LNCaP clone FGC (cell line): ENCODE results near the gene IAH1.

Experiments
- DNase-seq: peaks from one replicate; pipeline ENCODE4 v3.0.0-alpha.2; 2011; ENCODE audit warnings: low read depth
- H3K4me3 ChIP-seq: 2 replicates; pipeline ENCODE4 v1.5.1; 2011; ENCODE audit warnings: mild to moderate bottlenecking, low read depth, low read length, control low read depth
- TF ChIP-seq, protein P1 (sequence below): IDR thresholded peaks from 2 replicates; pipeline ENCODE4 v1.5.1; 2012; ENCODE audit warnings: mild to moderate bottlenecking; ENCODE audit not compliant: control insufficient read depth, insufficient read depth; ENCODE audit errors: extremely low read depth

Gene IAH1

DNA sequence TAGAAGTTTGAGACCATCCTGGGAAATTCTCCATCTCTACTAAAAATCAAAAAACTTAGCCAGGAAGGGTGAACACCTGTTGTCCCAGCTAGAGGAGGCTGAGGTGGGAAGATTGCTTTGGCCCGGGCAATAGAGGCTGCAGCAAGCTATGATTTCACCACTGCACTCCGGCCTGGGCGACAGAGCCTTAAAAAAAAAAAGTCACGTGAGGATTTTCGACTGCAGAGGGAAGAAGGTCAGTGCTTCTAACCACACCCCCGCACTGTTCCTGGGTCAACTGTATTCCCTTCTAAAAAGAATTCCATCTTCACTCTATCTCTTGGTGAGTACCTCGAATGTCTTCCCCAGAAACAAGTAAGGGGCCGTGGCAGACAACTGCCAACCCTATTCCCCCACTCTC lies 49.9 kb downstream of the IAH1 start:
- no peak overlapping the region for H3K4me3 ChIP-seq
- no peak for DNase-seq
- TF ChIP-seq, protein P1, sequence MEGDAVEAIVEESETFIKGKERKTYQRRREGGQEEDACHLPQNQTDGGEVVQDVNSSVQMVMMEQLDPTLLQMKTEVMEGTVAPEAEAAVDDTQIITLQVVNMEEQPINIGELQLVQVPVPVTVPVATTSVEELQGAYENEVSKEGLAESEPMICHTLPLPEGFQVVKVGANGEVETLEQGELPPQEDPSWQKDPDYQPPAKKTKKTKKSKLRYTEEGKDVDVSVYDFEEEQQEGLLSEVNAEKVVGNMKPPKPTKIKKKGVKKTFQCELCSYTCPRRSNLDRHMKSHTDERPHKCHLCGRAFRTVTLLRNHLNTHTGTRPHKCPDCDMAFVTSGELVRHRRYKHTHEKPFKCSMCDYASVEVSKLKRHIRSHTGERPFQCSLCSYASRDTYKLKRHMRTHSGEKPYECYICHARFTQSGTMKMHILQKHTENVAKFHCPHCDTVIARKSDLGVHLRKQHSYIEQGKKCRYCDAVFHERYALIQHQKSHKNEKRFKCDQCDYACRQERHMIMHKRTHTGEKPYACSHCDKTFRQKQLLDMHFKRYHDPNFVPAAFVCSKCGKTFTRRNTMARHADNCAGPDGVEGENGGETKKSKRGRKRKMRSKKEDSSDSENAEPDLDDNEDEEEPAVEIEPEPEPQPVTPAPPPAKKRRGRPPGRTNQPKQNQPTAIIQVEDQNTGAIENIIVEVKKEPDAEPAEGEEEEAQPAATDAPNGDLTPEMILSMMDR = no peak

DNA sequence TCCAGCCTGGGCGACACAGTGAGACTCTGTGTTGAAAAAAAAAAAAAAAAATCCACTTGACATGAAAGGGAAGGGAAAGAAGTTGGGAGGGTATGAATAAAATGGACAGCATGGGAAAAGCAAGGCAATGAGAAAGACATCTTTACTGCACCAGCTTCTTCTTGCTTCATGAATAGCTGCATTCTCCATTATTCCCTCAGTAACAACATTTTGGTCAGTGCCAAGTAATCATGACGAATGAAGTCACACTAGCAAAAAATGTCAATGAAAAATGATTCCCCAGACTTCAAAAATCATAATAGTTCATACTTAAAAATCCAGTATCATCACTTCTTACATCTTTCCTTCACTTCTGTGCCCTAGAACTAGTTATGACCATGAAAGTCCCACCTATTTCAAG lies 50.9 kb downstream of the IAH1 start:
- H3K4me3 ChIP-seq = no peak overlapping the region
- DNase-seq = no peak
- TF ChIP-seq, protein P1 = no peak

DNA sequence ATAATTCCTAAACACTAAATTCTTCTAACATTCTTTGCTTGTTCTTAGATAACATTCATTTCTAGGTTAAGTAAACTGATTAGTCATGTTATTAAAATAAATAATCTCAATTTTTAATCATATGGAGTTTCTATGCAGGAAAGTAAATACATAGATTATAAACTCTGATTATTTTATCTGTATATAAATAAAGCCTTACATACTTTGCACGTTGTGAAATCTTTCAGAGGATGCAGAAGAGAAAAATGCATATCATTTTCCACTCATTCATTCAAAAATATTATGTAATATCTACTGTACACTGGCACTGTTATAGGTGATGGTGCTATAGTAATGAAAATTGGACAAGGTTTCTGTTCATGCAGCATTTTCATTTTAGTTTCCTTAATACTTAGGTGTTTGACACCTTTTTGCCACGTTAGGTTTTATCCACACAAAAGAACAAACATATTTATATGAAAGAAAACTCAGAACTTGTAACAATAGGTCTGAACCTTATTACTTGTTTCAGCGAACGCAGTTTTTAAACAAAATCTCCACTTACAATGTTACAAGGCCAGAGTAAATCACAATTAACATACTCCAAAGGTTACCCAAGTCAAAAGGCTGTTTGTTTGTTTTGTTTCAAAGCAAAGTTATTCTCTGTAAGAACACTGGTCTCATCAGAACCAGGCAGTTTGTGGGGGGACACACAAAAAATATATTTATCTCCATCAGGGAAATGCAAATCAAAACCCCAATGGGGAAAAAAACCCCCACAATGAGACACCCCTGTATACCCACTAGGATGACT lies 53.8 kb downstream of the IAH1 start:
- TF ChIP-seq, protein P1 = no peak
- DNase-seq = no peak
- no peak overlapping the region for H3K4me3 ChIP-seq

DNA sequence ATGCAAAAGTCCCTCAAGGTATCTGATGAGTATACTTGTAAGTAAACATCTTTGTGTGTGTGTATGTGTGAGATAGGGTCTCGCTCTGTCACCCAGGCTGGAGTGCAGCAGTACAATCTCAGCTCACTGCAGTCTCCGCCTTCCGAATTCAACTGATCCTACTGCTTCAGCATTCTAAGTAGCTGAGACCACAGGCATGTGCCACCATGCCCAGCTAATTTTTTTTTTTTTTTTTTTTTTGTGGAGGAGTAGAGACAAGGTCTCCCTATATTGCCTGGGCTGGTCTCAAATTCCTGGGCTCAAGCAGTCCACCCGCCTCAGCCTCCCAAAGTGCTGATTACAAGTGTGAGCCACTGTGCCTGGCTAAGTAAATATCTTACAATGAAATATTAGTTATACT lies 58.1 kb downstream of the IAH1 start:
- H3K4me3 ChIP-seq = no peak overlapping the region
- no peak for DNase-seq
- TF ChIP-seq, protein P1 = no peak

DNA sequence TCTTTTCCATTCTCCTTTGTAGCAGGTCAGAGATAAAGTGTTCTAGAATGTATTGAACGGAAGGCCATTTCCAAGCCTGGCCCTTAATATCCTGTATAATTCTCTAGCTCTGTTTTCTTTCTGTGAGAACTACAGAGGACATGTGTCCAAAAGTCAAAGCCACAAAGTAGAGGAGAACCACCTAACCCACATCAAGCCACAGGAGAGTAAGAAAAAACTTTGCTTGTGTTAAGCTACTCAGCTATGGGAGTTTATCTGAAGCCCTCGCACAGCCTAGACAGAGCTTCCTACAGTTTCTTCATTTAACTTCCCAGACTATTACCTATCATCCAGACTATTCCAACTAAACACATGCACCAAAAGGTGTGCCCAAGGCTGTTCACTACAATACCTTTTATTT lies 59.3 kb downstream of the IAH1 start:
- TF ChIP-seq, protein P1 = no peak
- H3K4me3 ChIP-seq = no peak overlapping the region
- DNase-seq = no peak

DNA sequence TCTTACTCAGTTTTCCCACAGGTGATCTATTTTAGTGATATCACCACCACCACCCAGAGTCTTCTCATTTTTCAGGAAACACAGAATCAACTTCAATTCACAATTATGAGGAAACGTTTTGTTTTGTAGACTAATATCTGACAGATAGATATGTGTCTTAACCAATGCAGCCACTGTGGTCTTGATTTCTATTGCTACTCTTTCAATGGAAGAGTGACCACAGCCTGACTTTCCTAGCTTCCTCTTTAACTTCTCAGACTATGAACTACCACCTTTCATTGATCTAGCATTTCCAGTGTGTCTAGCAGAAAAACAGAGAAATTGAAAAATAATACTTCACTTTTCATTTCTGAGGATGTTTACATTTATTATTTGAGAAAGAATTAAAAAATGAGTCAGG lies 60.8 kb downstream of the IAH1 start:
- TF ChIP-seq, protein P1 = no peak
- DNase-seq = no peak
- no peak overlapping the region for H3K4me3 ChIP-seq

DNA sequence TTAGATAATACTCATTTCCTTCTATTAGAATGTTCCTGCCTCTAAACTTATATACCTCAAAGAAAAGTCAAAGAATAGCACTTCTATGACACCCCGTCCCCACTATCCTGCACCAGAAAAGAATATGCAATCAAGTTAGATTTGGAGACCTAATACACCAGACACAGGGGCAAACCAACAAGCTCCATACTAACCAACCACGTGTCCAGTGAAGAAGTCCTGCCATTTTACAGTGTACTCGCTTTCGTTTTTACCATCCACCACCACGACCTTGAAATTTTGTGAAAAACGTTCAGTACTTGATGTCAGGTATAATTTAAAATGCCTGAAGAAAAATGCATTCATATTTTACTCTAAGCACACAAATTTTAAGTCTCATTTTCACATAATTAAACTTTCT lies 62.2 kb downstream of the IAH1 start:
- TF ChIP-seq, protein P1 = no peak
- DNase-seq = no peak
- H3K4me3 ChIP-seq = no peak overlapping the region
